GM12891 (cell line): Measurements from ENCODE around the gene NSUN7.

Experiments
- DNase-seq: peaks from one replicate; pipeline ENCODE4 v3.0.0; 2011; ENCODE audit warnings: low spot score; ENCODE audit not compliant: insufficient read length
- FAIRE-seq: peaks from 2 replicates; lab custom pipeline; 2011; peaks lifted over from hg19 to GRCh38; lab: Jason Lieb, UNC
- PAX5 ChIP-seq: IDR thresholded peaks from 2 replicates; pipeline ENCODE4 v1.6.1; 2011; ENCODE audit warnings: low read length, moderate library complexity, mild to moderate bottlenecking; ENCODE audit not compliant: insufficient read depth, severe bottlenecking
- POLR2A ChIP-seq: IDR thresholded peaks from 2 replicates; pipeline ENCODE4 v1.6.1; 2011; ENCODE audit warnings: low read depth, low read length, control low read depth
- POLR2AphosphoS5 ChIP-seq: IDR thresholded peaks from 2 replicates; pipeline ENCODE4 v1.6.1; 2011; ENCODE audit warnings: low read depth, low read length, control low read depth
- POU2F2 ChIP-seq: IDR thresholded peaks from 2 replicates; pipeline ENCODE4 v1.6.1; 2011; ENCODE audit warnings: low read depth, mild to moderate bottlenecking, control low read depth, low read length, moderate library complexity
- SPI1 ChIP-seq: IDR thresholded peaks from 2 replicates; pipeline ENCODE4 v1.6.1; 2011; ENCODE audit warnings: low read depth, low read length, control low read depth
- TAF1 ChIP-seq: IDR thresholded peaks from 2 replicates; pipeline ENCODE4 v1.6.1; 2011; ENCODE audit warnings: low read depth, low read length, control low read depth

NSUN7 gene

GRCh38 chr4:40842318-40842717 is 92.6 kb downstream of the NSUN7 start:
- TF ChIP-seq POLR2AphosphoS5, result no peak
- TF ChIP-seq POU2F2, result no peak
- TF ChIP-seq POLR2A, result no peak
- TF ChIP-seq SPI1, result no peak
- TF ChIP-seq TAF1, result no peak
- no peak for TF ChIP-seq PAX5
- DNase-seq (no peak), FAIRE-seq (no peak)

GRCh38 chr4:40842725-40843423 is 93.1 kb downstream of the NSUN7 start:
- DNase-seq (no peak), FAIRE-seq (no peak)
- no peak for TF ChIP-seq POLR2AphosphoS5
- no peak for TF ChIP-seq SPI1
- TF ChIP-seq POU2F2, result no peak
- no peak for TF ChIP-seq PAX5
- TF ChIP-seq TAF1, result no peak
- no peak for TF ChIP-seq POLR2A

- FAIRE-seq (peak; percentile 81), DNase-seq (no peak)
- no peak for TF ChIP-seq SPI1
- TF ChIP-seq POLR2A, result no peak
Measured at GRCh38 chr4:40843696-40844095, 93.9 kb downstream of the NSUN7 start.

GRCh38 chr4:40844261-40844660 is 94.5 kb downstream of the NSUN7 start:
- FAIRE-seq, result peak; percentile 50
- TF ChIP-seq POLR2AphosphoS5 (no peak), TAF1 (no peak), PAX5 (no peak), POLR2A (no peak), SPI1 (no peak), POU2F2 (no peak)

GRCh38 chr4:40845154-40845835 is 95.5 kb downstream of the NSUN7 start:
- no peak for FAIRE-seq
- TF ChIP-seq POLR2A, result no peak
- no peak for TF ChIP-seq POU2F2
- TF ChIP-seq SPI1, result no peak
- TF ChIP-seq POLR2AphosphoS5, result no peak
- no peak for TF ChIP-seq PAX5
- no peak for DNase-seq

More at GRCh38 chr4:40844261-40844660, 94.5 kb downstream of the NSUN7 start:
- no peak for DNase-seq

- DNase-seq, result no peak
- TF ChIP-seq PAX5 (no peak), POLR2AphosphoS5 (no peak), TAF1 (no peak), POU2F2 (no peak)
- FAIRE-seq, result peak; percentile 45
Measured at GRCh38 chr4:40846532-40846931, 96.8 kb downstream of the NSUN7 start.

- DNase-seq, result no peak
- TF ChIP-seq PAX5 (no peak), TAF1 (no peak), POU2F2 (no peak), SPI1 (no peak), POLR2A (no peak), POLR2AphosphoS5 (no peak)
- no peak for FAIRE-seq
Measured at GRCh38 chr4:40848251-40848650, 98.5 kb downstream of the NSUN7 start.

GRCh38 chr4:40848940-40849339 is 99.2 kb downstream of the NSUN7 start:
- TF ChIP-seq PAX5, result no peak
- TF ChIP-seq POLR2A, result no peak
- no peak for DNase-seq
- no peak for FAIRE-seq

- FAIRE-seq (no peak), DNase-seq (no peak)
- TF ChIP-seq SPI1 (no peak), POLR2A (no peak), PAX5 (no peak), POLR2AphosphoS5 (no peak), TAF1 (no peak), POU2F2 (no peak)
Measured at GRCh38 chr4:40850496-40850895, 100.7 kb downstream of the NSUN7 start.

GRCh38 chr4:40856277-40856839 is 106.6 kb downstream of the NSUN7 start:
- TF ChIP-seq PAX5, result no peak
- no peak for TF ChIP-seq TAF1
- TF ChIP-seq SPI1, result no peak
- DNase-seq (no peak), FAIRE-seq (no peak)
